NOMO-1 treated with dmso at 0.1 percent for 144 hours (cell line): ENCODE measurements around the gene TCF15.
"Not testable (repeated sequence)": the region's sequence is repeated elsewhere in the genome, so short reads cannot be mapped to it uniquely, and the experiment has no call there.

ENCODE experiments used
- DNase-seq: peaks from one replicate; lab custom pipeline; 2025; ENCODE audit not compliant: unreplicated experiment; lab: John Stamatoyannopoulos, UW

The TCF15 gene

DNA sequence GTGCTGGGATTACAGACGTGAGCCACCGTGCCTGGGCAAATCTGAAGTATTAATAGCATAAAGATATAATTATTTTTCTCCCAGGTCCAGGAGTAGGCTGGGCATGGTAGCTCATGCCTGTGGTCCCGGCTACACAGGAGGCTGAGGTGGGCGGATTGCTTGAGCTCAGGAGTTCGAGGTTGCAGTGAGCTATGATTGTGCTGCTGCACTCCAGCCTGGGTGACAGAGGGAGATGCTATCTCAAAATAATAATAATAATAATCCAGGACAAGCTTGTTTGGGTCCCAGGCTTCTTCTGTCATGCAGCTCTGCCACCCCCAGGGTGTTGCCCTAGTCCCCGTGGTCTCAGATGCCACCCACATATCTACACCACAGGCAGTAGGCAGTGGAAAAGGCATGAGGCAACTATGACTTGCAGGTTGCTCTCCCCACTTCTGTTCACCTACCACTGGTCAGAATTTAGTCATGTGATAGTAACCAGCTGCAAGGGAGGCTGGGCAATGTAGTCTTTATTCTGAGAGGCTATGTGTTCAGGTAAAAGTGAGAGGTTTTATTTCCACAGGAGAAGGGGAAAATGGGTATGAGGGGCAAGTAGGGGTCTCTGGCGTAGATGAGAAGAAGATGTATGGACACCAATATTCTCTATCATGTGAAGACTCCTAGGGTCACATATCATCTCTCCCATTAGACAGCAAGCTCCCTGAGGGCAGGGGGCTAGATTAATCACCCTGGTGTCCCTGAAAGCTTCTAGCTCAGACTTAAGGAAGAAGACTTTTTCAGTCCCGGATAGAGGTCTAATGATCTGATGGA is 25.7 kb downstream of the TCF15 start:
- no peak for DNase-seq

DNA sequence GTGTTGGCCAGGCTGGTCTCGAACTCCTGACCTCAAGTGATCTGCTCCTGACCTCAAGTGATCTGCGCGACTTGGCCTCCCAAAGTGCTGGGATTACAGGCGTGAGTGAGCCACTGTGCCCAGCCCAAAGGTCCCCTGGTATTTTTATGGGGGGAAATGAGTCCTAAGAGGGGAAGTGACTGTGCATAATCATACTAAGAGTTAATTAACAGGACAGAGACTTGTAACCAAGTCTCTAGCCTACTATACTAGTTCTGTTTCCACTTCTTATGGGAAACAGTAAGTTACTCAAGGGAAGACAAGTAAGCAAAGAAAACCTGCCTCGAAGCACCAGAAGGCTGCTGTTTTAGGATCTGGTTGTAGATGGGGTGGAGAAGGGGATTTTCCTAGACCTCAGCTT is 27.9 kb downstream of the TCF15 start:
- no peak for DNase-seq

DNA sequence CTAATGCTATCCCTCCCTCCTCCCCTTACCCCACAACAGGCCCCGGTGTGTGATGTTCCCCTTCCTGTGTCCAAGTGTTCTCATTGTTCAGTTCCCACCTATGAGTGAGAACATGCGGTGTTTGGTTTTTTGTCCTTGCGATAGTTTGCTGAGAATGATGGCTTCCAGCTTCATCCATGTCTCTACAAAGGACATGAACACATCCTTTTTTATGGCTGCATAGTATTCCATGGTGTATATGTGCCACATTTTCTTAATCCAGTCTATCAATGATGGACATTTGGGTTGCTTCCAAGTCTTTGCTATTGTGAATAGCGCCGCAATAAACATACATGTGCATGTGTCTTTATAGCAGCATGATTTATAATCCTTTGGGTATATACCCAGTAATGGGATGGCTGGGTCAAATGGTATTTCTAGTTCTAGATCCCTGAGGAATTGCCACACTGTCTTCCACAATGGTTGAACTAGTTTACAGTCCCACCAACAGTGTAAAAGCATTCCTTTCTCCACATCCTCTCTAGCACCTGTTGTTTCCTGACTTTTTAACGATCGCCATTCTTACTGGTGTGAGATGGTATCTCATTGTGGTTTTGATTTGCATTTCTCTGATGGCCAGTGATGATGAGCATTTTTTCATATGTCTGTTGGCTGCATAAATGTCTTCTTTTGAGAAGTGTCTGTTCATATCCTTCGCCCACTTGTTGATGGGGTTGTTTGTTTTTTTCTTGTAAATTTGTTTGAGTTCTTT is 31.0 kb downstream of the TCF15 start:
- not testable (repeated sequence) for DNase-seq

DNA sequence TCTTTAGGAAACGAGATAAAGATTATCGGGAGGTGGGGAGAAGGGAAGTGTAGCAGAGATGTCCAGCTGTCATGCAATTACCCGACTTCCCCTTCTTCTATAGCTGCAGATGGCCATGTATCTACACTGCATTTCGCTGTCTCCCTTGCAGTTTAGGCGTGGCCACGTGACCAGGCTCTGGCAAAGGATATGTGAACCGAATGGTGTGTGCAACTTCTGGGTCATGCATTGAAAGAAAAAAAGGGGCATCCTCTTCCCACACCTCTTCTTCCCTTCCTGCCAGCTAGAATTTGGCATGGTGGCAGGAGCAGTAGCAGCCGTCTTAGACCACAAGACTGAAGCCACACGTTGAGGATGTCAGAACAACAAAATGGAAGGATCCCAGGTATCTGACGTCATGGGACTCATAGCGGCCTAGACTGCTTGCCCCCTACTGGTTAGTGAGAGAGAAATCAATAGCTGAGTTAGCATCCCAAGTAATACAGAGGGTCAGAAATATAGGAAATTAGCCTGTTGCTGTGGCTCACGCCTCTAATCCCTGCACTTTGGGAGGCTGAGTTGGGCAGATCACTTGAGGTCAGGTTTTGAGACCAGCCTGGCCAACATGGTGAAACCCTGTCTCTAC is 32.8 kb downstream of the TCF15 start:
- DNase-seq: no peak

DNA sequence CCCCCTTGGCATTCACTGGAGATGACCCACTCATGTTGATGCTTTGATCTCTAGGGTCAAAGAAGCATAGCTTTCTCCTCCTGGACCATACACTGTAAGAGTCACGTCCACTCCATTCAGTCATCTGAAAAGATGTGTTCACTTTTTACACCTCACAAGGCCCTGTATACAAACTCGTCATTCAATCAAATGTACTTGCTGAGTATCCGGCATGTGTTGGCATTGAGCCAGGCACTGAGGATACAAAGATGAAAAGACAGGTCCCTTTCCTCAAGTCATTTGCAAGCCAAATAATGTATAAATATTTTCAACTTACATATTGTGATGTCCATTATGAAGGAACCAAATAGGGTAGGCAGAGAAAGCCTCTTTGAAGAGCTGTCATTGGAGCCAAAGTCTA is 34.0 kb downstream of the TCF15 start:
- DNase-seq: no peak

DNA sequence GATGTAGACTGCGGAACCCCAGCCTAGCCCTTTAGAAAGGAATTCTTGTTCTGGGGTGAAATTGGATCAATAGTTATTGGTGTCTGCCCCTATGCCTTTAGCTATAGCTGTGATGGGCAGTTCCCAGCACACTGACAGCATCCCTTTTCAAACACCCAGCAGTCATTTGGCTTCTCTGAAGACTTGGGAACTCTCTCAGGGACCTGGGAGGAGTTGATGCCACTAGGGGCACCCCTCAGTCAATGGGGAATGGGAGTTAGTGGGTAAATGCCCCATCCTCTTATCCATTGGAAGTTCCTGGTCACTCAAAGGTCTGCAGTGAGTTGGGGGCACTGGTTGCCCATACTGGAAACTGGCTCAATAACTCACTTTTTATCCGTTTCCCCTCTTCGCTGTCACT is 34.9 kb downstream of the TCF15 start:
- DNase-seq: no peak

DNA sequence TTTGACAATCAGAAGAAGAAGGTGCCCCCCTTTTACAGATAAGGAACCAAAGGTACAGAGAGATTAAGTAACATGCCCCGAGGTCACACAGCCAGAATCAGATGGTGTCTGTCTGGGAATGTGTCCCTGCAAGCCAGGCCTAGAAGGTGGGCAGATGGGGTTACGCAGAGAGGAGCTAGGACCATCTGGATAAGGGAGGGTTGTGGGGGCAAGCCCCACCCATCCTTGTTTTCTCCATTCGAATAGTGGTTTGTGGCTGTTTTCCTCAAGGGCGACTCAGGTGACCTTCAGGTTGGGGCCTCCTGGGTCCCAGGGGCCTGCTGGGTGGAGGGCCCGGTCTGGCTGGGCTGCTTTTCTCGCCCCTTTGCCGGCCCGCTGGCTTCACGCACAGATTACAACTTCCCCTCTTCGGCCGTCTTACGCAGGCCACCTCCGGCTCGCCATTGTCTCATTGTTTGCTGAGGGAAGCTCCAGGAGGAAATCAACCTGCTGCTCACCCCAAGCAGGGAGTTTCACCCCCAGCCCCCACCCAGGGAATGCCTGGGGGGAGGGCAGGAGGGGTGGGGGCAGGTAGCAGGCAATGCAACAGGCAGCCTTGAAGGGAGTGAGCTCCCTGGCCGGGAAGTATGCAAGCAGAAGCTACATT is 35.7 kb downstream of the TCF15 start:
- no peak for DNase-seq

DNA sequence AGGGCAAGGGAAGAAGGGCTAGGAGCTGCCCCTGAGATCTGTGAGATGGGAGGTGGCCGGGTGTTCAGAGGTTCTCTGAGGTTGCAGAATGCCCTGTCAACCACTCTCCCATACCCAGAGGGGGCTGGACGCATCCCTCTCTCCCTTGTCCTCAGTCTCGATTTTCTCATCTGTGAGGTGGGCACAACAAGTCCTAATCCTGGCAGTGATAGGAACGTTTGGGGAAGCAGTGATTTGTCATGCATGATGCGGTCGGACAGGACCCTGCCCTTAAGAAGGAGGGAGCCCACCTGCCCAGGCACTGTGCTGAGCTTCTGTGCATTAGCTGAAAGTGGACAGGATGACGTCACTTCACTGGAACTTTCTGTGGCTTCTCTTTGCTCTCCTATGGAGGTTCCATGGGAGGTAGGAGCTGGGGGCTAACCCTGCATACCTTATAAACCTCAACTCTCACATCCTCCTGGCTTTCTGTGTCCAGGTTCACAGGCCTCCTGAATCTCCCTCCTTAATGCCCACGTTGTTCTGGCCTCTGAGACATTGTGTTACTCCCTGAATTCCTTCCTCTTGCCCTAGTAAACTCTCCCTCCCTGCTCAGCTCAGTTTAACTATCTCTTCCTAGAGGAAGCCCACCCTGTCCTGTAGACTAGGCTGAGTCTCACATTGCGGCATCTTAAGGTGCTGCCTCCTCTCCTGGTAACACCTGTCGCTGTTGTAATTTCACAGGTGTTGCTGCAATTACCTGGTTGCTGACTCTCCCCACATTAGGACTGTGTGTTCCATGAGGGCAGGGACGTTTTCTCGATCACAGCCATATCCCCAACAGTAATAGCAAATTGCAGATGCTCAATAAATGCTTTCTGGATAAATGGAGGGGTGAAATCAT is 36.5 kb downstream of the TCF15 start:
- DNase-seq: no peak

DNA sequence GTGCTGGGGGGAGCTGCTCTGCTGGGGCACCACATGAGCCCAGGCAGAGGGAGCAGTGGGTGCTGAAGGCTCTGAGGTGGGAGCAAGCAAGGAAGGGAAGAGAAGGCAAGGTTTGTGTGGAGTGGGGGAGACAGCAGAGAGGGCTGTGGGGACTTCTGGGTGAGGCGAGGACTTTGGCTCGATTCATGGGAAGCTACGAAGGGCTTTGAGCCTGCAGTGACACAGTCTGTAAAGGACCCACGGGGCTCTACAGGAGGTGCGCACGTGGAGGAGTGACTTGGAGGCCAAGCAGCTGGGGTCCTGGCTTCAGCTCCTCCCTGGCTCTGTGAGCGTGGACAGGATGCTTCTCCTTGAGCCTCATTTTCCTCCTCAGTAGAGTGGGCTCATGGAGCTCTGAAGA is 37.4 kb downstream of the TCF15 start:
- no peak for DNase-seq

DNA sequence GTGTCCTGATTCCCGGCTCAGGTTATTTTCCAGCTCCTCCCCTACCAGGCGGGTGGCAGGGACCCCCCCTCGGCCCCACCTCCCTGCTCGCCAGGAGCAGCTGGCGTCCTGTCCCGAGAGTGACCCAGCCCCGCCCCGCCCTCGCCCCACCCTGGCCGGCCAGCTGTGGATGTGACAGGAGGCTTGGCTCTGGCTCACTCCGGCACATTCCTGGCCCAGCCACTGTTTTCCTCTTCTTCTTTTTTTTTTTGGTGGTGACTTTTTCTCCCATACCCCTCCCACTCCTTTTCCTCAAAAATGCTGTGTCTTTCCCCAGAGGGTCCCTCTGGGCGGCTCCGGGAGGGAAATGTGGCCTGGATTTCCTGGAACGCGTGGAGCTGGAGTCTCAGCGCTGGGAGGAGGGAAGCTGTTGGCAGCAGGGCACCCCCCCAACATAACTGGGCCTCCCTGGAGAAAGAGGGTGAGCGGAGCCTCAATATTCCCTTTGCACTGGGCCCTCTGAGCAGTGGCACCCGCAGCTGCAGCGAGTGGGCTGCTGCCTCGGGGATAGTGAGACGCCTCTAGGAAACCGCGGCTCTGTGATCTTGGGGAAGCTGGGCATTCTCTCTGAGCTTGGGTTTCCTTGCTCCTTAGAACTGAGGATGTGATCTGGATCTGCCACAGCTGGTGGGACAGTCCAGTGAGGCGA is 38.2 kb downstream of the TCF15 start:
- DNase-seq: no peak

DNA sequence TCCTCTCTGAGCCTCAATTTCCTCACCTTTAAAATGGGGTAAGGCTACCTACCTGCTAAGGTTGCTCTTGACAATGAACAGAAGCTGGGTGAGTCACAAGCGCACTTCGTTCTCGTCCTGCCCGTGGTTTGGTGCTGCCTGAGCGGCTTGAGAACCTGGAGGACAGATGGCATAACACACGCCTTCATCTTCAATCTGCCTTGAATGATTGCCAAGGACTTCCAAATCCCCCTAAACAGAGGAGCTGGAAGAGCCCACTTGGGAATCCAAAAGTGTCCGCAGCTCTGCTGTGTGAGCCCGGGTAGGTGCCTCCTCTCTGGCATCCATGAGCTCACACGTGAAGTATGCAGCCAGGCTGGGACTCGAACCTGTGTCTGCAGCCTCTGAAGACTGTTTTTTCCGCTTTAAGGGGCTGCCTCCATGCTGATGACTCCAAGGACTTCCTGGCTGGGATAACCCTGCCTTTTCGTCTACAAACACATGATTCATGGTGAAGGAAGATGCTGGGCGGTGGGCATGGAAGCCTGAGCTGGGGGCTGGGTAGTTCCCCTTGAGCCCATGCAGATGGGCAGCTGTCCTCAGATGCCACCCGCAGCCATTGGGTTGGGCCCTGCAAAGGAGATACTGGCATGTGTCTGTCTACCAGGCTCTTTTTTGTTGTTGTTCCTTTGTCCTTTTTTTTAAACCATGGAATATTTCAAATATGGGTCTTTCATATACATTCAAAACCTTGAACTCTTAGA is 41.3 kb downstream of the TCF15 start:
- DNase-seq: no peak

DNA sequence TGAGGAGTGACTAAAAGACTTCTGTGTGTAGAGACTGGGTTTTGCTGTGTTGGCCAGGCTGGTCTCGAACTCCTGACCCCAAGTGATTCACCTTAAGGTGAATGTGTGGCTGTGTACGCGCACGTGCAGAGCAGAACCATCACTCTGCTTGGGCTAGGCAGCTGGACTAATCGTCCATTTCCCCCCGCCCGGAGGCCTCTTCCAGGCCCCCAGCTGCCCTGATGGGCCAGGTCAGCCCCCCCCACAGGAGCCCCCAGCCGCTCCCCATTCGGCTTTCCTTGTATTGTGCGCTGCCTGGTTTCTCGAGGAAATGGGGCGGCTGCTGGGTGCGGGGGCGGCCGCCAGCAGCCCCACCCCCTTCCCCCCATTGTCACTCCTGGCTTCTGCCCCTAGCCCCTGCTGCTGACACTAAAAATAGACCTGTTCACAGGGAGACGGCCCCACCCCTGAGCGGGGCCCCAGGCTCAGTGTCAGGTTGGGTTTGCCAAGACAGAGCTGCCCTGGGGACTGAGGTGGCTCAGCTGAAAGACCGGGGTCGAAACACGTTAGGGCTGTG is 41.9 kb downstream of the TCF15 start:
- DNase-seq: no peak

DNA sequence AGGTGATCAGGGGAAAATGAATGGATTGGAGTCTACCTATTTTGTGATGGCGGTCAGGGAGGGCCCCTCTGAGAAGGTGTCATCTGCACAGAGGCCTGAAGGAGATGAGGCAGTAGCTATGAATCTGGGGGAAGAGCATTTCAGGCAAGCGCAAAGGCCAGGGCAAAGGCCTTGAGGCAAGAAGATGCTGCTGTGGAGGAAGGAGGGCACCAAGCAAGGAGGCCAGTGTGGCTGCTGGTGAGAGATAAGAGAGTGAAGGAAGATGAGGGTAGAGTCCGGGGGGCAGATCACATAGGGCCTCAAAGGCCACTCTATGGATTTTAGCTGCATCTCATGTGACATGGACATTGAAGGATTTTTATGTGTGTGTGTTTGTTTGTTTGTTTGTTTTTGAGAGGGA is 45.9 kb downstream of the TCF15 start:
- DNase-seq: no peak

DNA sequence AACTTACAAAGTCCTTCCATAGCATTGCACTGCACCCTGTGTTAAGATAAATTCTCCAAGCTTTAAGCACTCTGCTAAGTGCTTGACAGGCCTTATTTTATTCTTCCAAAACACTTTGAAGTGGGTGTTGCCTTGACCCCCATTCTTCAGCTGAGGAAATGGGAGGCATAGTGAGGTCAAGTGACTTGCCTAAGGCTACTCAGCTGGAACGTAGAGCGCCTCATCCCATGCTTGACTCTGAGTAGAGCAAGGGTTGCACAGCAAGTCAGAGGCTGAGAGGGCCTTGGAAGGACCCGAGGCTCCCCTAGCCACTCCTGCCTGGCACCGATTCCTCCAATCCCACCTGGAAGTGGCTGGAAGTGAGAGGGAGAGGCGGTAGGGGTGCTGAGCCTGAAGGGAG is 46.9 kb downstream of the TCF15 start:
- no peak for DNase-seq

DNA sequence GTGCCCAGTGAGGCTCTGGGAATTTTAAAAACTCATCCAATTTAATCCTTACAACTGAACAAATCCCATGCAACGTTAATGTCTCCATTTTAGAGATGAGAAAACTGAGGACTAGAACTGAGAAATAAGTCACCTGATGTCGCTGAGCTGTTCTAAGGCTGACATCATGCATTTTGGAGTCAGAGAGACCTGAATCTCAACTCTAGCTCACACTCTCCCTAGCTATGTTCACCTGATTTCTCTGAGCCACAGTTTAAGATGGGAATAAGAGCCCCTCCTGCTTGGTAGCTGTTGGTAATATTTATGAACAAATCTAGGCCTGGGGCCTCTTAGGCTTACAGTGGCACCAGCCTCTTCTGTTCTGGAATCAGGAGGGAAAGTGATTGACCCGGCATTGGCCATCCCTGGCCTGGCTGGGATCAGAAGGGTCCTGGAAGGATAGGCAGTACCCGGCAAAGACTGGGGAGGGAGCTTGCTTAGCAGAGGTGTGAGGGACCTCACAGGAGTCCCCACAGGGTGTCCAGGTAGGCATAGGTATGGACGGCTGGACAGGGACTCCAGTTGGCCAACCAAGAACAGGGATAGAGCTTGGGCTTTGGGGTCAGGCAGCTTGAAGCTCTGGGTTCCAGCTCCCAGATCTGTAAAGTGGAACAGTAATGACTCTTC is 47.7 kb downstream of the TCF15 start:
- no peak for DNase-seq

DNA sequence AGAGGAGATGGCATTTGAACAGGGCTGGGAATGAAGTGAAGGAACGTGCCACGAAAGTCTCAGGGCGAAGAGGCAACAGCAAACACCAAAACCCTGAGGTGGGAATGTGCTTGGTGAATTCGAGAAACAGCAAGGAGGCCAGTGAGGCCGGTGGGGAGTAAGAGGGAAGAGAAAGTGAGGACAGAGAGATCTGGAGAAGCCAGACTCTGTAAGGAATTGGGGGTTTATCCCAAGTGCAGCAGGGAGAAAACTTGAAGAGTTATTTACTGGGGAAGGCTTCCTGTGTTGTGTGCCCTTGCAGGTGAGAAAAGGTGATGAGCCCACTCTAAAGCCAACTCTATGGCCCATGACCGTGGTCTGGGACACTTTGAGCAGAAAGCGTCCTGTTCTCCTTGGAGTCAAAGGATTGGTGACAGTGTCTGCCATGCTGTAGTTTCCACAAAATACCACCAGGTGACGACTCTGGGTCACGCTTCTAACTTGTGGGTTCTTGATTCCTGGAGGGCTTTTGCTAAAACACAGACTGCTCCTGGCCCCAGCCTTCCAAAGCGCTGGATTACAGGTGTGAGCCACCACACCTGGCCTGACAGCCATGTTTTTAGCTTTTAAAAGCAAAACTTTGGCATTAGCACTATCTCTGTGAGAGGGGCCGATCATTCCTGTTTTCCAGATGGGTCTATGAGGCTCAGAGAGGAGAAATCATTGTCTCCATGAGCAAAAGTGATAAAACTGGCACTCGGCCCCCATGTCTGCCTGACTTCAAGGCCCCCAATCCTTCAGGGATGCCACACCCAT is 48.5 kb downstream of the TCF15 start:
- DNase-seq: peak; percentile 47

DNA sequence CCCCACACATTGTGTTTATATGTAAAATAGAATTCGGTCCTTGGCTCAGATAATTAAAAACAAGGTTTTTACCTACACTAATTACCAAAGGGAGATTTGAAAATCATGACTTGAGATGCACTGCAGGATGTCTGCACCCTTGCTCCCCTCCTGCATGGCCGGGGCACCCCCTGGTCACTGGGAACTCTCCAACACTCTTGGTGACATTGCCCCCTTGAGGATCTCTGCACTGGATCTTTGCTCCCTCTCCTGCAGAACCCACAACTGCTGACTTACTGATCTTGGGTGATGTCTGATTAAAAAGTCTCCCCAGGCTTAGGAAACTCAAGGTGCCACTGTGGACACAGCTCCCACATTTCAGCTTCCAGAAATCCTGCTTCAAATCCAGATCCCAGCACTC is 49.4 kb downstream of the TCF15 start:
- no peak for DNase-seq

DNA sequence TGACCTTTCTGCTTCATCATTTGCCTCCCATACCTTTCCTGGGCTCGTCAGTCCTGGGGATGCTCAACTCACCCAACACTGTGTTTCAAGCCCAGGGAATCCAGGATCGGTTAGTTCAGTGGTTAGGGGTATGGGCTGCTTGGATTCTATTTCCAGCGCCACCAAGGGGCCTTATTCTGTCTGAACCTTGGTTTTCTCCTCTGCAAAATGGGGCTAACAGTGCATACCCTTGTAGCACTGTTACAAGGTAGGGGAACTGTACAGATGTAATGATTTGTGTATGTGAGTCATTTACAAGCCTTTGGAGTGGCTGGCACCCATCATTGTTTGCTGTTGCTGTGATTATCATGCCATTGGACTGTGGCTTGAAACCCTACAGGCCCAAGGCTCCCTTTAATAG is 52.0 kb downstream of the TCF15 start:
- DNase-seq: no peak
